ENCODE measurements around the gene PNMA1.
A peak's percentile ranks its signal among the peaks of the same experiment; 100 is the strongest.

The PNMA1 gene

GRCh38 chr14:73750531-73750901 is 36.3 kb upstream of the PNMA1 start:
- DNase-seq: no peak

DNA sequence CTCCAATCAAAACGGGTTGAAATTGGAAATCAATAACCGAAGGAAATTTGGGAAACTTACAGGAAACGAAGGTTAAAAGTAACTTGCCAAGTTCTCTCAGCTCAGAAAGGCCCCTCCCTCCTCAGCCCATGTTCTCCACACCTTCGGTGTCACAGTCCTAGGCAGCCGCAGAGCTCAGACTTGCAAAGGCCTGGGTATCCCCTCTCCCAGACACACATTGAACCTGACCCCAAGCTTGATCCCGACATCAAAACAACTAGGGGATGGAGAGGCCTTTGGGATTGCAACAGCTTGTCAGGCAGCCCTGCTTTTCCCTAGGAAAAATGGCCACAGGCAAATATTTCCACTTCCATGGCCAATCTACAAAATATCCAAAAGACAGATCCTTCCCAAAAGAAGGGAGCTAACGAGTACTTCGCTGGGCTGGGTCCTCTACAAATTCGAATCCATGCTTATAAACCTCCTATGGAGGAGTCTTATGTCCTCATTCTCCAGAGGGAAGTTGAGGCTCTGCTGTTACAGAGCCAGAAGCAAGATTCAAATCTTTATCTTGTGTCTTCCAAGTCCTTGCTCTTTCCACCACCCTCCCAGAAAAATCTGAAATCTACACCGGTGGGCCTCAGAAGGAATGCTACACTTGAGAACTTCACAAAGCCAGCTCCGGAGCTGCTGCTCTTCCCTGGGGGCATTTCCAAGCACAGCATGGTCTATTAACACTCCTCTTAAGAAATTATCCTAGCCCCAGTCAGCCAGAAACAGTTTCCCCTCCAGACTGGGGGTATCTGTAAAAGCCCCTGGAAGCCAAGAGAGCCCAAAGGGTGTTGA is 35.7 kb upstream of the PNMA1 start:
- DNase-seq: no peak

- DNase-seq: no peak
Measured at GRCh38 chr14:73748858-73749357, 34.7 kb upstream of the PNMA1 start.

DNA sequence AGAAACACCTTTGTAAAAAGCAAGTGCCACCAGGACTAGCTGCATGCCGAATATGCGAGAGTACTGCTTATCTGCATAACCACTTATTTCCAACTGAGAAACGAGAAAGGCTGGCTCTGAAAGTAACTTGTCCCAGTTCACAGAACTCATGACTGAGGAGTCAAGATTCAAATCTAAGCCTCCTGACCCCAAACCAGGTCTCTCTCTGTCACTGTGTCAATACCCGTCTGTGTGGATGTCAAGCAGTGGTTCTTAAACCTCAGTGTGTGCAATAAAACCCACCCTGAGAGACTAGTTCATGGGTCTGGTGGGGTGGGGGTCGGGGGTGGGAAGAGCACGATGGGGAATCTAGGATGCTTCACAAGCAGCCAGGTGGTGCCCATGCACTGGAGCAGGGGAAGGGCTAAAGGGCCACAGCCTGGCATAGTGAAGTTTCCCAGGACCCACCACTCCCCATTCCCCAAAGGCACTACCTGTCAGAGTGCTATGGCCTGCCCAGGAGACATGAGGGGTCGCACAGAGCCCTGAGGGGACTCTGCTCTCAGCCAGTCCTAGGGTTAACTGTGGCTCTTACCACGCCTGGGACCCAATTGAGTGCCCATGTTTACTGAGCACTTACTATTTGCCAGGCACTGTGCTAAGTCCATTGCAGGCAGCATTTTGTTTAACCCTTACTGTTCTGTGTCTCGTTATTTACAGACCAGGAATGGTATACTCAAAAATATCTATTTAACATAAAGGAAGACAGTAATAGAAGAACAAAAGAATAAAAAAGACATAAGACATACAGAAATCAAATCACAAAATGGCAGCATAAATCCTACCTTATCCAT is 33.4 kb upstream of the PNMA1 start:
- no peak for DNase-seq

GRCh38 chr14:73746520-73747378 is 32.6 kb upstream of the PNMA1 start:
- DNase-seq: peak; percentile 27

DNA sequence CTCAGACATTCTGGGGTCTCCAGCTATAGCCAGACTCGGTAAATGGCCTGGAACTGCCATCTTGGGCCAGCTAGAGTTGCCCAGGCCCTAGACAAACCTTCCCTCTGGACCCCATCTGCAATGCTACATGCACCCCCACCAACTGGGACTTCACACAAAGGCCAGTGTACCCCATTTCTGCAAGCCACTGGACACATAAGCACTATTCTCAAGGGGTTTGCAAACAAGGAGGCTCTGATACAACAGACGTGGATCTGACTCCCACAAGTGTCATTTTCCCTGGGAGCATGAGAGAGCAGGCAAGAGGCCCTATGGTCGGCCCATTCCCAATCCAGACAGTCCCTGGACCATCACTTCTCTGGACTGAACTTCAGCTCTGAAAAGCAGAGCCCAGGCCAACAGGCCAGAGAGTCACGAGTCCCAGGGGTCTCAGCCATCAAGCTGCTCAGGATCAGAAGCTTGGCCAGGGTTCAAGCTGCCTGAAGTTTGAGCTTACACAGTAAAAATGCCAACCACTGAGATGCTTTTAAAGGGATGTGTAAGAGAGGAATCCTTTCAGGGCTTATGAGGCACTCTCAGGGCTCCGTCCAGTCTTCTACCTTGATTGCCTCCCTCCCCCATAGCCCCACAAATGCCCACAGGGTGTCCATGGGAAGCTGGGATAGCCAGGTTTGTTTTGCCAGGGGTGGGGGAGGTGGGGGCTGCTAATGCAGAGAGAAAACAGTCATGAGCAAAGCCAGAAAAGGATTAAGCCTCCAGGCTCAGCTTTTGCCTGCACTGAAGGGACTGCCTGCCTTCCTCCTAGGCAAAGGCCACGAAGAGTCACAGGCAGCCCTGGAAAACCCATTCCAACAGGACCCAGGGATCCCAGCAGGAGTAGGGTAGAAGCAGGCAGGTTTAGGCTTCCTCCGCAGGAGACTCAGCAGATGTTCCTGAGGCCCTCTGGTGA is 31.7 kb upstream of the PNMA1 start:
- DNase-seq: no peak

- no peak for DNase-seq
Measured at GRCh38 chr14:73744874-73745529, 30.8 kb upstream of the PNMA1 start.

- DNase-seq: no peak
Measured at GRCh38 chr14:73744175-73744867, 30.1 kb upstream of the PNMA1 start.

GRCh38 chr14:73743431-73743931 is 29.3 kb upstream of the PNMA1 start:
- no peak for DNase-seq

DNA sequence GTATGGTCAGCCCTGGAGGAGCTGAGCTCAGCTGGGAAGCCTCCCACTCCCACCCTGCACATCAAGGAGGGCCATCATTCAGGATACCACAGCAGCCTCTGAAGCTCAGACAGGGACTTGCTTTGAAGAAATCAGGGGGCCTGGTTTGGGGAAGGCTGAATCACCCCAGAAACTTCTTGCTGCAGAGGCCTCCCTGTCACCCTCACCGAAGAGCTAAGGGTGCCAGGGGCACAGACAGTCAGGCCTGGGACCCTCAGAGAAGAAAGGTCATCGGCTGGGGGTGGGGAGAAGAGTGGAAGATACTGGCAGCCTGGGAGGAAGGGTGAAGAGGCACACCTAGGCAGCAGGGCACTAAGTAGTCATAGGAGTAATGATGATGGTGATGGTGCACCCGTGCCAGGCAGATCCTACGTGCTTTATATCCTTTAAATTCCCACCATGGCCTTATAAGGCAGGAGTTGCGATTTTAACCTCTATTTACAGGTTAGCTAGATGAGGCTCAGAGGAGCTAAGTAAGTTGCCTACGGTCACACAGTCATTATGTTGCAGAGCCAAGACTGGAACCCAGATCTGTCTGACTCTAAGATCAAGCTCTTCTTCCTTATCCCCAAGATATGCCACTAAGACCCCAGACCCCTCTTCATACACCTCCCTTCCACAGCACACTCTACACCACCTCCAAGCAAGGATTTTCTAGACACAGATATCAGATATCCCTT is 28.5 kb upstream of the PNMA1 start:
- DNase-seq: no peak

DNA sequence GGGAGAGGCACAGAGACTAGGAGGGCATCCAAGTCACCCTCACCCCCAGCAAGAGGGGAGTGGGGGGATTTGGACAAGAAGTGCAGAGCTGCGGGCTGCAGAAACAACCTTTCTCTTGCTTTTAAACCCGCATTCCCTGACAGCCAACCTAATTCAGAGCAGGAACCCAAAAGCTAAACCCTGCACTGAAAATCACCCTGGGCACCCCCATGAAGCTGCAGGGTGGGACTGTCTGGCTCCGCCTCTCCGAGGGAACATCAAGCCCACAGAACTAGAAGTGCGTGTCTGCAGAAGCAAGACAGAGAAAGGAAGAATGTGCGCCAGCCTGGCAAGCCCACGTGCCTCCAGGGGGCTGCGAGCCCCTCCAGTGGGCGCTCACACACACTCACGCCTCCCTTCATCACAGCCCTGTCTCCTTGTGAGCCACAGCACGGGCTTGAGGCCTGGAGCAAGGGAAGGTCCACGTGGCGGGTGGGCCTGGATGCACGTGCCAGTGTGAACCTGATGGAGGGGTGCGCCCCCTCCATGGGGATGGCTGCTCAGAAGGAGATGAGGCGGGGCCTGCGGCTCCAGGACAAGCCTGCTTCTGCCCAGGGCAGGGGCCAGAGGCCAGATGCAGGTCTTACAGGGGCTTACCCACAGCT is 27.8 kb upstream of the PNMA1 start:
- DNase-seq: no peak

- DNase-seq: no peak
Measured at GRCh38 chr14:73741386-73741875, 27.2 kb upstream of the PNMA1 start.

- no peak for DNase-seq
Measured at GRCh38 chr14:73740618-73741326, 26.6 kb upstream of the PNMA1 start.

DNA sequence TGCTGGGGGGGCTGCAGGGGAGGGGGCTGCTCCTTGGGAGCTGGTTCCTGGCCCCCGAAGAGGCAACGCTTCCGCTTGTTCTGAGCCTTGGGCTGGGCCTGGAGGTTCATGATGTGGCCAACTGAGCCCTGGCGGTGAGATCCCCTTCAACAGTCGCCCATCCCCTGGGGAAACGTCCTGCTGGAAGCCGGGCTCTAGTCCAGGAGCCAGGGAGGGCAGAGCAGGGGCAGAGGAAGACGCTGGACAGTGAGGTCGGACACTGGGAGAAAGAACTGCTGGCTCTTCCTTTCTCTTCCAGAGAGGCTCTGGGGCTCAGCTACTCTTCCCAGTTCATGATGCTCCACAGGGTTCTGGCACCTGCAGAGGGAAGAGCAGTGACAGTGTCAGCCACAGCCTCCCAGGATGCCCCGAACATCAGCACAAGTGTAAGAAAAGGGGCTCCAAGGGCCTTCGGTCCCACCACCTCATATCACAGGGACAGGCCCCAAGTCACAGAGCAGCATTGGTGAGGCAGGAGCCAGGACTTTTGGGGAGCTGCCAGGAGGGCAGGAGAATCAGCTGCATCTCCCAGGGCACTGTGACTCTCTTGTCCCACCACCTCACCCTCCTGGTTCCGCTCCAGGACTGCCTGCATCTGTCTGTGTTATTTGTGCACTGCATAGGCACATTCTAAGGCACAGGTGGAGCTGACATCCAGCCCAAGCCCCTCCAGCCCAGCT is 25.9 kb upstream of the PNMA1 start:
- DNase-seq: no peak

DNA sequence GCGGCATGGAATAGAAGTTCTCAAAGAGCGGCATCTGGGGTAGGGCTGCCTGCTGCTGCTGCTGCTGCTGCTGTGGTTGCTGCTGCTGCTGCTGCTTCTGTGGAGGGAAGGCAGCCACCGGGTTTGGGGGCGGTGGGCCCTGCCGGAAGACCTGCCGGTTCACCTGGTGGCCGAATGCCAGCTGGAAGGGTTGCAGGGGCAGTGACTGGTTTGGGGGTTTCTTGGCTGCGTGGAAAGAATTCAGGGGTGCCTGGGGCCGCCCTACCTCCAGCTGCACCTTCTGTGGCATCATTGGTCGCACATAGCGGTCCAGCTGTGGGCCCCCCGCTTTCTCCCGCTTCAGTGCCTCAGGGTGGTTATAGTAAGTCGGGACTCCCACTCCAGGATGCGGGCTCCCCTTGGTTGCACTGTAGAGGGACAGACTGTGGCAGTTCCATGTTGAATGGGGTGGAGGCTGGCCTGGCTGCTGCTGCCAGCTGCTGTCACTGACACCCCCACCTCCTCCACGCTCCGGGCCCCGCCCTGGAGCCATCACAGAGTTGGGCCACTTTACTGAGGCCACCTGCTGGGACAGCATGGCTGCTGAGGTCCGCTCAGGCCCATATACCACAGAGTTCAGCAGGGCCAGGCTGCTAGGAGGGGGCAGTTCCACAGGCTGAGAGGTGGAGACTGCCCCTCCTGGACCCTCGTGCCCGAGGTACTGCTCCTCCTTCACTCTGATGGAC is 25.2 kb upstream of the PNMA1 start:
- no peak for DNase-seq

GRCh38 chr14:73738518-73739173 is 24.5 kb upstream of the PNMA1 start:
- DNase-seq: no peak

Data from DMS 273 treated with DMSO at 0.1 percent for 48 hours (cell line).